ENCODE results near the gene PINLYP.

- TF ChIP-seq CTCF (IDR thresholded peaks at IDR 0.05 in 2 of 3, conservative IDR thresholded peaks at IDR 0.05 in 1 of 3; ENCODE audit: insufficient read depth in 2 of 3, low read depth in 1 of 3, low read length in 3 of 3) (no peak), CC2D1A (IDR thresholded peaks at IDR 0.05) (no peak), PRDM10 (IDR thresholded peaks at IDR 0.05; ENCODE audit: partially characterized antibody) (no peak), ADNP (tag; IDR thresholded peaks at IDR 0.05) (no peak), AFF4 (CRISPR knock-in tag; IDR thresholded peaks at IDR 0.05) (no peak), TAF1 (IDR thresholded peaks at IDR 0.05; ENCODE audit: control insufficient read depth, extremely low read depth, insufficient read depth, low read length, severe bottlenecking) (no peak), RFX5 (IDR thresholded peaks at IDR 0.05; ENCODE audit: low read depth, low read length) (no peak), CBX8 (IDR thresholded peaks at IDR 0.05; ENCODE audit: borderline replicate concordance, extremely low read depth, low read depth, low read length, poor library complexity, severe bottlenecking) (no peak), EP300 (IDR thresholded peaks at IDR 0.05; ENCODE audit: low read length) (no peak), ZSCAN29 (IDR thresholded peaks at IDR 0.05) (no peak), ELF4 (CRISPR knock-in tag; IDR thresholded peaks at IDR 0.05) (no peak)
Measured at GRCh38 chr19:43586346-43586745, 10.7 kb downstream of the PINLYP start.

Data from K562 (cell line).